Spinal cord (tissue), 10 donors: ENCODE data around the gene ACADS. TPM values are rescaled to one million over a fixed set of nuclear protein-coding genes. Genes with fewer than 3 reads are reported as not detected.
A peak's percentile ranks its signal among the peaks of the same experiment; 100 is the strongest.
"Not testable (repeated sequence)": the region's sequence is repeated elsewhere in the genome, so short reads cannot be mapped to it uniquely, and the experiment has no call there.

ENCODE experiments used
- DNase-seq, 6 donors: peaks; one replicate each; pipeline versions ENCODE4 v3.0.0 to v3.0.0-alpha.2; 2013 to 2015; ENCODE audit warnings: low spot score in 6 of 6, low read depth in 4 of 6
- H3K27ac ChIP-seq: one replicate; pipeline ENCODE4 v1.5.1; 2013; ENCODE audit warnings: low read depth, low read length, control low read depth
- H3K27me3 ChIP-seq: one replicate; pipeline ENCODE4 v1.6.1; 2013; ENCODE audit warnings: low read length; ENCODE audit not compliant: control insufficient read depth, insufficient read depth
- H3K36me3 ChIP-seq: one replicate; pipeline ENCODE4 v1.6.1; 2013; ENCODE audit warnings: low read length; ENCODE audit not compliant: control insufficient read depth, insufficient read depth
- H3K4me1 ChIP-seq: one replicate; pipeline ENCODE4 v1.6.1; 2013; ENCODE audit warnings: low read length; ENCODE audit not compliant: control insufficient read depth, insufficient read depth
- H3K4me3 ChIP-seq: one replicate; pipeline ENCODE4 v1.5.1; 2013; ENCODE audit warnings: low read depth, low read length, control low read depth
- H3K9me3 ChIP-seq: one replicate; pipeline ENCODE4 v1.6.1; 2013; ENCODE audit warnings: low read length; ENCODE audit not compliant: control insufficient read depth, insufficient read depth
- WGBS: methylation state at CpG from one replicate; pipeline ENCODE4 v1.1.5; 2013; ENCODE audit warnings: missing lambda C conversion rate; ENCODE audit not compliant: insufficient coverage; 5-methylcytosine and 5-hydroxymethylcytosine counted together
- polyA plus RNA-seq, 2 donors: library from polyadenylated mRNA; unstranded; fragments of 120-200 nt; gene quantifications; one replicate each; pipeline ENCODE4 v1.2.1, GENCODE V29; 2013; ENCODE audit not compliant: insufficient read length in 2 of 2
- total RNA-seq, 2 donors: library from RNA; depleted of rRNA in 1 of 2; stranded (reverse); fragments of 120-200 nt in 1 of 2; fragments of >200 nt in 1 of 2; gene quantifications; one replicate each; pipeline versions ENCODE4 v1.2.3 to v1.2.4, GENCODE V29; 2013 to 2014
- donor health status: healthy.

ACADS gene
- total and polyA plus RNA-seq, 4 donors: 6.7 to 12.7 (median 11.9) TPM

GRCh38 chr12:120721866-120722265, 3.8 kb upstream of the ACADS start:
- Histone ChIP-seq H3K4me1 (peaks cover 33% of the 10 kb centered on the region), H3K9me3 (no peaks in the 10 kb centered on the region), H3K36me3 (peaks cover 49% of the 10 kb centered on the region), H3K27ac (no peak overlapping the region), H3K4me3 (no peak overlapping the region), H3K27me3 (no peaks in the 10 kb centered on the region)
- 89% methylated on average over 2 of the region's 3 CpGs for WGBS
- DNase-seq: no peak

GRCh38 chr12:120722784-120723183, 2.8 kb upstream of the ACADS start:
- Histone ChIP-seq H3K36me3 (peaks cover 48% of the 10 kb centered on the region), H3K9me3 (no peaks in the 10 kb centered on the region), H3K4me3 (no peak overlapping the region), H3K4me1 (peaks cover 33% of the 10 kb centered on the region), H3K27me3 (no peaks in the 10 kb centered on the region), H3K27ac (no peak overlapping the region)
- WGBS: no CpG with 5 or more reads among the region's 2 CpGs
- no peak for DNase-seq

- Histone ChIP-seq H3K4me3 (peak overlapping the region; percentile 56), H3K36me3 (peaks cover 43% of the 10 kb centered on the region), H3K4me1 (peaks cover 29% of the 10 kb centered on the region), H3K27me3 (no peaks in the 10 kb centered on the region), H3K9me3 (no peaks in the 10 kb centered on the region), H3K27ac (no peak overlapping the region)
- DNase-seq: no peak
- 74% methylated on average over 2 of the region's 5 CpGs for WGBS
Observed at GRCh38 chr12:120724720-120725119, 906 bp upstream of the ACADS start.

GRCh38 chr12:120725151-120725658, 421 bp upstream of the ACADS start:
- WGBS: 13% methylated on average over 12 of the region's 14 CpGs
- H3K36me3 ChIP-seq: peaks cover 43% of the 10 kb centered on the region

GRCh38 chr12:120726510-120726793, 826 bp downstream of the ACADS start:
- Histone ChIP-seq H3K4me3 (no peak overlapping the region), H3K27ac (no peak overlapping the region), H3K27me3 (no peaks in the 10 kb centered on the region), H3K9me3 (no peaks in the 10 kb centered on the region), H3K4me1 (peaks cover 19% of the 10 kb centered on the region), H3K36me3 (peaks cover 41% of the 10 kb centered on the region)
- no peak for DNase-seq
- WGBS: 83% methylated on average over 9 of the region's 9 CpGs

More at GRCh38 chr12:120725151-120725658, 421 bp upstream of the ACADS start:
- H3K27me3 ChIP-seq: no peaks in the 10 kb centered on the region
- no peak for DNase-seq
- peak overlapping the region; percentile 61 for H3K27ac ChIP-seq
- H3K4me1 ChIP-seq: peaks cover 24% of the 10 kb centered on the region
- no peaks in the 10 kb centered on the region for H3K9me3 ChIP-seq
- peak overlapping the region; percentile 56 for H3K4me3 ChIP-seq

- H3K27me3 ChIP-seq: no peaks in the 10 kb centered on the region
- H3K4me1 ChIP-seq: peaks cover 17% of the 10 kb centered on the region
- no peak overlapping the region for H3K4me3 ChIP-seq
- no peak for DNase-seq
- H3K27ac ChIP-seq: no peak overlapping the region
- peaks cover 39% of the 10 kb centered on the region for H3K36me3 ChIP-seq
- H3K9me3 ChIP-seq: no peaks in the 10 kb centered on the region
- 96% methylated on average over 9 of the region's 9 CpGs for WGBS
Observed at GRCh38 chr12:120726961-120727360, 1.3 kb downstream of the ACADS start.

GRCh38 chr12:120732198-120732597, 6.6 kb downstream of the ACADS start:
- not testable (repeated sequence) for H3K27ac ChIP-seq, H3K4me1 ChIP-seq, H3K9me3 ChIP-seq, DNase-seq, H3K4me3 ChIP-seq, H3K27me3 ChIP-seq
- WGBS: 98% methylated on average over 31 of the region's 35 CpGs
- peaks cover 42% of the 10 kb centered on the region for H3K36me3 ChIP-seq

GRCh38 chr12:120733574-120733973, 7.9 kb downstream of the ACADS start:
- Histone ChIP-seq H3K36me3 (peaks cover 47% of the 10 kb centered on the region), H3K27ac (no peak overlapping the region), H3K4me1 (no peaks in the 10 kb centered on the region), H3K27me3 (no peaks in the 10 kb centered on the region), H3K9me3 (no peaks in the 10 kb centered on the region), H3K4me3 (no peak overlapping the region)
- 94% methylated on average over 3 of the region's 3 CpGs for WGBS
- no peak for DNase-seq

- no peak overlapping the region for H3K27ac ChIP-seq
- no peaks in the 10 kb centered on the region for H3K4me1 ChIP-seq
Observed at GRCh38 chr12:120734210-120734609, 8.6 kb downstream of the ACADS start.

GRCh38 chr12:120735181-120735580, 9.6 kb downstream of the ACADS start:
- H3K9me3 ChIP-seq: no peaks in the 10 kb centered on the region
- DNase-seq: no peak
- H3K36me3 ChIP-seq: peaks cover 51% of the 10 kb centered on the region
- H3K4me3 ChIP-seq: no peak overlapping the region
- WGBS: no CpG with 5 or more reads among the region's 3 CpGs
- no peak overlapping the region for H3K27ac ChIP-seq
- H3K27me3 ChIP-seq: no peaks in the 10 kb centered on the region
- no peaks in the 10 kb centered on the region for H3K4me1 ChIP-seq

More at GRCh38 chr12:120734210-120734609, 8.6 kb downstream of the ACADS start:
- Histone ChIP-seq H3K4me3 (no peak overlapping the region), H3K27me3 (no peaks in the 10 kb centered on the region), H3K36me3 (peaks cover 51% of the 10 kb centered on the region), H3K9me3 (no peaks in the 10 kb centered on the region)
- 88% methylated on average over 9 of the region's 10 CpGs for WGBS
- DNase-seq: no peak
